Measurements from ENCODE around the gene ABHD5. TPM values are rescaled to one million over a fixed set of nuclear protein-coding genes. Genes with fewer than 3 reads are reported as not detected.

Gene ABHD5
- total RNA-seq, 1 experiment from 2014 or later: 7.4 TPM

GRCh38 chr3:43732747-43733425 is 42.1 kb downstream of the ABHD5 start:
- Histone ChIP-seq H3K36me3 (ENCODE audit: insufficient read depth, low read length) (no peaks in the 10 kb centered on the region), H2AFZ (ENCODE audit: low read length) (no peak overlapping the region), H3K79me2 (ENCODE audit: low read length) (no peaks in the 10 kb centered on the region), H3K27me3 (ENCODE audit: low read length) (no peaks in the 10 kb centered on the region), H3K4me1 (ENCODE audit: low read length) (no peaks in the 10 kb centered on the region), H3K4me3 (ENCODE audit: low read length) (no peak overlapping the region), H3K9me3 (ENCODE audit: low read length) (no peaks in the 10 kb centered on the region), H3K9me2 (replicated peaks; ENCODE audit: insufficient read depth, low read length) (no peaks in the 10 kb centered on the region), H3K9ac (ENCODE audit: low read length) (no peak overlapping the region), H4K20me1 (ENCODE audit: insufficient read depth, low read depth, low read length) (no peaks in the 10 kb centered on the region), H3K27ac (ENCODE audit: low read length) (no peak overlapping the region), H3K4me2 (ENCODE audit: low read depth, low read length, poor library complexity, severe bottlenecking) (no peak overlapping the region)
- DNase-seq: no peak

DNA sequence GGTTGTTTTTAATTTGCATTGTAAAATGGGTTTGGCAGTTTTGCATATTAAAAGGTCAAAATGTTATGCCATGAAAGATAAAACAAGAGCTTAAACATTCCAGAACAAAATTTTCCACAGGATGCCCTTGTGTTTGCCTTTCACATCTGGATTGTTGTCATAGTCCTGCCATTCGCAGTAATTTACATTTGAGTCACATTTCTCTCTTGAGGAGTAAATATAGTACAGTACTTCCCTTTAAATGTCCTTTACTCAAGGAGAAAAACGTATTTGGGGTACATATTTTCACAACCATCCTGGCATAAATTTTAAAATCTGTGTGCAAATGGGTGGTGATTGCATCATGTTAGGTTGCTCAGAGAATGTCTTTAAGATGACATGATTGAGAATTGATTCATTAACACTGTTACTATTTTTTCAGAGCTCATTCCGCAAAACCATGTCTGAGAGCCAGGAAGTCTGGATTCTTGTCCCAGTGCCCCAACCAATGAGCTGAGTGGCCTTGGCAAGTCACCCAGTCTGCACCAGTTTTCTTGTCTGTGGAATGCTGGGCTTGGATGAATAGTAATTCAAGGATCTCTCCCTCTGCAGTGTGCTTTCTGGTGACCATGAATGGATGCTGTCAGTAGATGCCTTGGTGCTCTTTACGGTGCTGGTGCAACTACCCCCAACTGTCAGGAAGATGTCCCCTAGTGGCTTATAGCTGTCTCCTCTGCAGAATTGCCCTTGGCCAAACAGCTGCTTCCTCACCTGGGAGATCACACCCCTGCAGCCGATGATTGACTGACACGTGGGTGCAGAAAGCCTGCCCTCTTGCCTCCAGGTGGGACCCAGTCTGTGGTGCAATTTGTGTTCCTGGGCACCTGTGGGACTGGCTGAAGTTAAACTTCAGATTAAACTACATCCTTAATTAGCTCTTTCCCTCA is 43.0 kb downstream of the ABHD5 start:
- H3K9me3 ChIP-seq (ENCODE audit: low read length): no peaks in the 10 kb centered on the region
- H3K36me3 ChIP-seq (ENCODE audit: insufficient read depth, low read length): no peaks in the 10 kb centered on the region
- no peaks in the 10 kb centered on the region for H3K79me2 ChIP-seq (ENCODE audit: low read length)
- no peak overlapping the region for H2AFZ ChIP-seq (ENCODE audit: low read length)
- DNase-seq: no peak
- H3K27me3 ChIP-seq (ENCODE audit: low read length): no peaks in the 10 kb centered on the region
- H3K4me2 ChIP-seq (ENCODE audit: low read depth, low read length, poor library complexity, severe bottlenecking): no peak overlapping the region
- no peak overlapping the region for H3K9ac ChIP-seq (ENCODE audit: low read length)
- no peak overlapping the region for H3K4me3 ChIP-seq (ENCODE audit: low read length)
- H3K4me1 ChIP-seq (ENCODE audit: low read length): no peaks in the 10 kb centered on the region
- H4K20me1 ChIP-seq (ENCODE audit: insufficient read depth, low read depth, low read length): no peaks in the 10 kb centered on the region
- no peak overlapping the region for H3K27ac ChIP-seq (ENCODE audit: low read length)
- no peaks in the 10 kb centered on the region for H3K9me2 ChIP-seq (replicated peaks; ENCODE audit: insufficient read depth, low read length)

GRCh38 chr3:43734685-43735084 is 43.9 kb downstream of the ABHD5 start:
- Histone ChIP-seq H4K20me1 (ENCODE audit: insufficient read depth, low read depth, low read length) (no peaks in the 10 kb centered on the region), H3K79me2 (ENCODE audit: low read length) (no peaks in the 10 kb centered on the region), H3K36me3 (ENCODE audit: insufficient read depth, low read length) (no peaks in the 10 kb centered on the region), H3K4me3 (ENCODE audit: low read length) (no peak overlapping the region), H3K9me2 (replicated peaks; ENCODE audit: insufficient read depth, low read length) (no peaks in the 10 kb centered on the region), H3K4me2 (ENCODE audit: low read depth, low read length, poor library complexity, severe bottlenecking) (no peak overlapping the region), H3K4me1 (ENCODE audit: low read length) (no peaks in the 10 kb centered on the region), H3K9me3 (ENCODE audit: low read length) (no peaks in the 10 kb centered on the region), H2AFZ (ENCODE audit: low read length) (no peak overlapping the region), H3K9ac (ENCODE audit: low read length) (no peak overlapping the region), H3K27me3 (ENCODE audit: low read length) (no peaks in the 10 kb centered on the region), H3K27ac (ENCODE audit: low read length) (no peak overlapping the region)
- DNase-seq: no peak

DNA sequence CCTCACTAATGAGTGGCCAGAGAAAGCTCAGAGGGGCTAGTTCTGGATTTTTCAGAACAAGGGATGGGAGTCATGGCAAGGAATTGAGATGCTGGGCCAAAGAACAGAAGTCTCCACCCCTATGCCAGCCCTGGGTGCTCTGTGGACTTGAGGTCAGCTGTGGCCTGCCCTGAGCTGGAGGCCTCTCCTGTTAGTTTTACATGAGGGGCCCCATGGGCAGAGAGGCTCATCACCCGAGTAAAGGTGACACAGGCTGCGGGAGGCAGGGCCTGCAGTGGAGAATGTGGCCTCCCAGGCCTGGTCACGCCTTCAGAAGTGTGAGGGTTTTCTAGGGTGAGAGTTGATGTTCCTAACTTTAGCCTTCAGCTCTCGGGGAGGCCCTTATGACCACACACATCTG is 44.9 kb downstream of the ABHD5 start:
- no peaks in the 10 kb centered on the region for H3K27me3 ChIP-seq (ENCODE audit: low read length)
- H3K4me1 ChIP-seq (ENCODE audit: low read length): no peaks in the 10 kb centered on the region
- no peak overlapping the region for H3K9ac ChIP-seq (ENCODE audit: low read length)
- H3K79me2 ChIP-seq (ENCODE audit: low read length): no peaks in the 10 kb centered on the region
- no peak for DNase-seq
- no peaks in the 10 kb centered on the region for H4K20me1 ChIP-seq (ENCODE audit: insufficient read depth, low read depth, low read length)
- no peaks in the 10 kb centered on the region for H3K36me3 ChIP-seq (ENCODE audit: insufficient read depth, low read length)
- no peak overlapping the region for H3K4me2 ChIP-seq (ENCODE audit: low read depth, low read length, poor library complexity, severe bottlenecking)
- H3K9me2 ChIP-seq (replicated peaks; ENCODE audit: insufficient read depth, low read length): no peaks in the 10 kb centered on the region
- H3K9me3 ChIP-seq (ENCODE audit: low read length): no peaks in the 10 kb centered on the region
- no peak overlapping the region for H3K4me3 ChIP-seq (ENCODE audit: low read length)
- no peak overlapping the region for H3K27ac ChIP-seq (ENCODE audit: low read length)
- H2AFZ ChIP-seq (ENCODE audit: low read length): no peak overlapping the region

- Histone ChIP-seq H3K27me3 (ENCODE audit: low read length) (no peaks in the 10 kb centered on the region), H2AFZ (ENCODE audit: low read length) (no peak overlapping the region), H3K4me1 (ENCODE audit: low read length) (no peaks in the 10 kb centered on the region), H3K36me3 (ENCODE audit: insufficient read depth, low read length) (no peaks in the 10 kb centered on the region), H3K4me3 (ENCODE audit: low read length) (no peak overlapping the region), H3K9ac (ENCODE audit: low read length) (no peak overlapping the region), H3K9me2 (replicated peaks; ENCODE audit: insufficient read depth, low read length) (no peaks in the 10 kb centered on the region), H4K20me1 (ENCODE audit: insufficient read depth, low read depth, low read length) (no peaks in the 10 kb centered on the region), H3K79me2 (ENCODE audit: low read length) (no peaks in the 10 kb centered on the region), H3K27ac (ENCODE audit: low read length) (no peak overlapping the region), H3K4me2 (ENCODE audit: low read depth, low read length, poor library complexity, severe bottlenecking) (no peak overlapping the region), H3K9me3 (ENCODE audit: low read length) (no peaks in the 10 kb centered on the region)
- DNase-seq: no peak
Observed at GRCh38 chr3:43736558-43737440, 46.1 kb downstream of the ABHD5 start.

DNA sequence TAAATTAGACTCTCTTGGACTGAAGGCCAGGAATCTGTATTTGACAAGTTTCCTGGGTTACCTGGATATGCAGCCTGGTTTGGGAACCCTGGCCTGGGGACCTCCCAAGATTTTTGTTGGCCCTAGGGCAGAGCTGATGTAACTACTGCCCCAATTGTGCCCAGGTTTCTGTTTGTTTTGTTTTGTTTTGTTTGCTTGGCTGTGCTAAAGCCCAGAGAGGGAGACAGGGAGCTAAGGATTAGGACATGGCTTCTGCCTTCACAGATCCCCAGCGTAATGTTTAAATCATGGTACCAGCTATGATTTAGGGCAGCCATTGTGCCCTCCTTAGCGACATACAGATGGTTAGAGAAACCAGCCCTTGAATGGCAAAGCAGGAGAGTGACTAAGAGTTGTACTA is 47.6 kb downstream of the ABHD5 start:
- H3K27ac ChIP-seq (ENCODE audit: low read length): no peak overlapping the region
- no peak overlapping the region for H3K4me2 ChIP-seq (ENCODE audit: low read depth, low read length, poor library complexity, severe bottlenecking)
- no peak overlapping the region for H2AFZ ChIP-seq (ENCODE audit: low read length)
- no peaks in the 10 kb centered on the region for H3K4me1 ChIP-seq (ENCODE audit: low read length)
- no peaks in the 10 kb centered on the region for H3K9me2 ChIP-seq (replicated peaks; ENCODE audit: insufficient read depth, low read length)
- H3K9ac ChIP-seq (ENCODE audit: low read length): no peak overlapping the region
- H3K27me3 ChIP-seq (ENCODE audit: low read length): no peaks in the 10 kb centered on the region
- H3K79me2 ChIP-seq (ENCODE audit: low read length): no peaks in the 10 kb centered on the region
- DNase-seq: no peak
- H4K20me1 ChIP-seq (ENCODE audit: insufficient read depth, low read depth, low read length): no peaks in the 10 kb centered on the region
- no peaks in the 10 kb centered on the region for H3K9me3 ChIP-seq (ENCODE audit: low read length)
- H3K36me3 ChIP-seq (ENCODE audit: insufficient read depth, low read length): no peaks in the 10 kb centered on the region
- H3K4me3 ChIP-seq (ENCODE audit: low read length): no peak overlapping the region

GRCh38 chr3:43742920-43743319 is 52.2 kb downstream of the ABHD5 start:
- no peaks in the 10 kb centered on the region for H3K9me3 ChIP-seq (ENCODE audit: low read length)
- H4K20me1 ChIP-seq (ENCODE audit: insufficient read depth, low read depth, low read length): no peaks in the 10 kb centered on the region
- no peak overlapping the region for H3K4me2 ChIP-seq (ENCODE audit: low read depth, low read length, poor library complexity, severe bottlenecking)
- H3K4me1 ChIP-seq (ENCODE audit: low read length): no peaks in the 10 kb centered on the region
- no peaks in the 10 kb centered on the region for H3K27me3 ChIP-seq (ENCODE audit: low read length)
- no peak for DNase-seq
- H3K36me3 ChIP-seq (ENCODE audit: insufficient read depth, low read length): no peaks in the 10 kb centered on the region
- no peak overlapping the region for H3K27ac ChIP-seq (ENCODE audit: low read length)
- H3K9me2 ChIP-seq (replicated peaks; ENCODE audit: insufficient read depth, low read length): no peaks in the 10 kb centered on the region
- no peak overlapping the region for H2AFZ ChIP-seq (ENCODE audit: low read length)
- no peak overlapping the region for H3K9ac ChIP-seq (ENCODE audit: low read length)
- no peaks in the 10 kb centered on the region for H3K79me2 ChIP-seq (ENCODE audit: low read length)
- no peak overlapping the region for H3K4me3 ChIP-seq (ENCODE audit: low read length)

- Histone ChIP-seq H3K9ac (ENCODE audit: low read length) (no peak overlapping the region), H3K4me1 (ENCODE audit: low read length) (no peaks in the 10 kb centered on the region), H2AFZ (ENCODE audit: low read length) (no peak overlapping the region)
Observed at GRCh38 chr3:43747641-43748040, 56.9 kb downstream of the ABHD5 start.

More at GRCh38 chr3:43747641-43748040, 56.9 kb downstream of the ABHD5 start:
- no peaks in the 10 kb centered on the region for H3K9me3 ChIP-seq (ENCODE audit: low read length)
- no peaks in the 10 kb centered on the region for H4K20me1 ChIP-seq (ENCODE audit: insufficient read depth, low read depth, low read length)
- H3K36me3 ChIP-seq (ENCODE audit: insufficient read depth, low read length): no peaks in the 10 kb centered on the region
- H3K4me2 ChIP-seq (ENCODE audit: low read depth, low read length, poor library complexity, severe bottlenecking): no peak overlapping the region
- no peak overlapping the region for H3K27ac ChIP-seq (ENCODE audit: low read length)
- no peaks in the 10 kb centered on the region for H3K9me2 ChIP-seq (replicated peaks; ENCODE audit: insufficient read depth, low read length)
- no peaks in the 10 kb centered on the region for H3K79me2 ChIP-seq (ENCODE audit: low read length)
- DNase-seq: no peak
- H3K27me3 ChIP-seq (ENCODE audit: low read length): no peaks in the 10 kb centered on the region
- H3K4me3 ChIP-seq (ENCODE audit: low read length): no peak overlapping the region

Data from Karpas-422 (cell line).